Thyroid gland (tissue), 4 donors: Measurements from ENCODE around the gene ABHD2.

ENCODE experiments used
- CTCF ChIP-seq, 6 experiments: fragments of 200-600 bp in 3 of 6; fragments of 450-650 bp in 3 of 6; sonication (generic) in 3 of 6; IDR thresholded peaks; one replicate each; pipeline ENCODE4 v1.5.1; 2016 to 2019; ENCODE audit warnings: antibody characterized with exemption in 6 of 6, mild to moderate bottlenecking in 2 of 6, inconsistent platforms in 1 of 6, moderate library complexity in 1 of 6
- POLR2A ChIP-seq, 2 donors: fragments of 450-650 bp; IDR thresholded peaks; one replicate each; pipeline ENCODE4 v1.6.1; 2017; ENCODE audit warnings: antibody characterized with exemption in 2 of 2, mild to moderate bottlenecking in 2 of 2, moderate library complexity in 1 of 2

- TF ChIP-seq CTCF (IDR thresholded peaks at IDR 0.05): no peak
- no peak for TF ChIP-seq POLR2A (IDR thresholded peaks at IDR 0.05)
Measured at GRCh38 chr15:89075101-89075640, 13.1 kb upstream of the ABHD2 start.
